ENCODE data around the gene STIM1. TPM values are rescaled to one million over a fixed set of nuclear protein-coding genes. Genes with fewer than 3 reads are reported as not detected.

The STIM1 gene
- total RNA-seq, 1 donor from 2014 or later = 9.6 TPM

- no peaks in the 10 kb centered on the region for H3K27me3 Mint-ChIP-seq (ENCODE audit: unreplicated experiment)
- no peak overlapping the region for H3K4me3 Mint-ChIP-seq (ENCODE audit: unreplicated experiment)
- TF ChIP-seq, protein P1, sequence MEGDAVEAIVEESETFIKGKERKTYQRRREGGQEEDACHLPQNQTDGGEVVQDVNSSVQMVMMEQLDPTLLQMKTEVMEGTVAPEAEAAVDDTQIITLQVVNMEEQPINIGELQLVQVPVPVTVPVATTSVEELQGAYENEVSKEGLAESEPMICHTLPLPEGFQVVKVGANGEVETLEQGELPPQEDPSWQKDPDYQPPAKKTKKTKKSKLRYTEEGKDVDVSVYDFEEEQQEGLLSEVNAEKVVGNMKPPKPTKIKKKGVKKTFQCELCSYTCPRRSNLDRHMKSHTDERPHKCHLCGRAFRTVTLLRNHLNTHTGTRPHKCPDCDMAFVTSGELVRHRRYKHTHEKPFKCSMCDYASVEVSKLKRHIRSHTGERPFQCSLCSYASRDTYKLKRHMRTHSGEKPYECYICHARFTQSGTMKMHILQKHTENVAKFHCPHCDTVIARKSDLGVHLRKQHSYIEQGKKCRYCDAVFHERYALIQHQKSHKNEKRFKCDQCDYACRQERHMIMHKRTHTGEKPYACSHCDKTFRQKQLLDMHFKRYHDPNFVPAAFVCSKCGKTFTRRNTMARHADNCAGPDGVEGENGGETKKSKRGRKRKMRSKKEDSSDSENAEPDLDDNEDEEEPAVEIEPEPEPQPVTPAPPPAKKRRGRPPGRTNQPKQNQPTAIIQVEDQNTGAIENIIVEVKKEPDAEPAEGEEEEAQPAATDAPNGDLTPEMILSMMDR (IDR thresholded peaks at IDR 0.05; ENCODE audit: partially characterized antibody, unreplicated experiment) = no peak
- DNase-seq = no peak
- H3K27ac Mint-ChIP-seq (ENCODE audit: unreplicated experiment) = no peak overlapping the region
- peaks cover 3% of the 10 kb centered on the region for H3K4me1 Mint-ChIP-seq (ENCODE audit: low read depth, unreplicated experiment)
- H3K36me3 Mint-ChIP-seq (ENCODE audit: unreplicated experiment) = no peaks in the 10 kb centered on the region
- H3K9me3 Mint-ChIP-seq (ENCODE audit: unreplicated experiment) = no peaks in the 10 kb centered on the region
These were observed 91.6 kb downstream of the STIM1 start for GRCh38 chr11:3947061-3947460.

GRCh38 chr11:3949125-3949524, 93.7 kb downstream of the STIM1 start:
- no peaks in the 10 kb centered on the region for H3K27me3 Mint-ChIP-seq (ENCODE audit: unreplicated experiment)
- H3K36me3 Mint-ChIP-seq (ENCODE audit: unreplicated experiment) = no peaks in the 10 kb centered on the region
- TF ChIP-seq, protein P1 (IDR thresholded peaks at IDR 0.05; ENCODE audit: partially characterized antibody, unreplicated experiment) = no peak
- H3K9me3 Mint-ChIP-seq (ENCODE audit: unreplicated experiment) = no peaks in the 10 kb centered on the region
- no peak for DNase-seq
- no peak overlapping the region for H3K27ac Mint-ChIP-seq (ENCODE audit: unreplicated experiment)
- H3K4me3 Mint-ChIP-seq (ENCODE audit: unreplicated experiment) = no peak overlapping the region
- H3K4me1 Mint-ChIP-seq (ENCODE audit: low read depth, unreplicated experiment) = peaks cover 2% of the 10 kb centered on the region

- H3K4me1 Mint-ChIP-seq (ENCODE audit: low read depth, unreplicated experiment) = no peaks in the 10 kb centered on the region
- no peaks in the 10 kb centered on the region for H3K9me3 Mint-ChIP-seq (ENCODE audit: unreplicated experiment)
- no peak overlapping the region for H3K27ac Mint-ChIP-seq (ENCODE audit: unreplicated experiment)
- no peak for DNase-seq
- TF ChIP-seq, protein P1 (IDR thresholded peaks at IDR 0.05; ENCODE audit: partially characterized antibody, unreplicated experiment) = no peak
- no peak overlapping the region for H3K4me3 Mint-ChIP-seq (ENCODE audit: unreplicated experiment)
- H3K36me3 Mint-ChIP-seq (ENCODE audit: unreplicated experiment) = no peaks in the 10 kb centered on the region
- H3K27me3 Mint-ChIP-seq (ENCODE audit: unreplicated experiment) = no peaks in the 10 kb centered on the region
These were observed 95.7 kb downstream of the STIM1 start for GRCh38 chr11:3950996-3951660.

GRCh38 chr11:3952715-3953114, 97.3 kb downstream of the STIM1 start:
- no peak for DNase-seq
- Mint-ChIP-seq H3K4me3 (ENCODE audit: unreplicated experiment) (no peak overlapping the region), H3K36me3 (ENCODE audit: unreplicated experiment) (no peaks in the 10 kb centered on the region), H3K9me3 (ENCODE audit: unreplicated experiment) (no peaks in the 10 kb centered on the region), H3K27me3 (ENCODE audit: unreplicated experiment) (no peaks in the 10 kb centered on the region), H3K27ac (ENCODE audit: unreplicated experiment) (no peak overlapping the region), H3K4me1 (ENCODE audit: low read depth, unreplicated experiment) (no peaks in the 10 kb centered on the region)
- TF ChIP-seq, protein P1 (IDR thresholded peaks at IDR 0.05; ENCODE audit: partially characterized antibody, unreplicated experiment) = no peak

DNA sequence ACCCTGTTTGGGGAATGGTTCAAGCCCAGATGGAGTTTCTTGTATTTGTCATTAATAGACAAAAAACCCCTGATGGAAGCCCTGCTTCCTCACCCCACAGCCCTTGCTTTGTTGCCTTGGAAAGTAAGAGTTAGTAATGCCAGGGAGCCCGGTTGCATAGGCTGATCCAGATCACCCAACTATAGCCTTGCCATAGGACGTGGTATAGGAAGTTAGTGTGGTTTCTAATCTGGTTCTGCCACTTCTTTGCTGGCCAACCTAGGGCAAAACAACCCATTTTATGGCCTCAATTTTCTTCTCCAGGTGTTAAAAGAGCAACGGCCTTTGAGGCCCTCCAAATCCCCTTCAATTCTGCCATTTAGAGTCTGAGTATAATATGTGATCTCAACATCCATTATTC, 97.9 kb downstream of the STIM1 start:
- TF ChIP-seq, protein P1 (IDR thresholded peaks at IDR 0.05; ENCODE audit: partially characterized antibody, unreplicated experiment) = no peak

More for the DNA sequence above, 97.9 kb downstream of the STIM1 start:
- no peaks in the 10 kb centered on the region for H3K36me3 Mint-ChIP-seq (ENCODE audit: unreplicated experiment)
- H3K4me1 Mint-ChIP-seq (ENCODE audit: low read depth, unreplicated experiment) = no peaks in the 10 kb centered on the region
- DNase-seq = no peak
- H3K27me3 Mint-ChIP-seq (ENCODE audit: unreplicated experiment) = no peaks in the 10 kb centered on the region
- H3K4me3 Mint-ChIP-seq (ENCODE audit: unreplicated experiment) = no peak overlapping the region
- no peaks in the 10 kb centered on the region for H3K9me3 Mint-ChIP-seq (ENCODE audit: unreplicated experiment)
- H3K27ac Mint-ChIP-seq (ENCODE audit: unreplicated experiment) = no peak overlapping the region
